ENCODE measurements around the gene PHYKPL. TPM values are rescaled to one million over a fixed set of nuclear protein-coding genes. Genes with fewer than 3 reads are reported as not detected.

PHYKPL gene
- total RNA-seq, 1 experiment from 2014 or later: 43.9 TPM

GRCh38 chr5:178272591-178272990, 40.0 kb upstream of the PHYKPL start:
- no peaks in the 10 kb centered on the region for H3K27me3 ChIP-seq (replicated peaks; ENCODE audit: insufficient read depth, low read depth, low read length, poor library complexity)
- H3K27ac ChIP-seq (ENCODE audit: low read depth, low read length, poor library complexity, severe bottlenecking): no peak overlapping the region
- no peaks in the 10 kb centered on the region for H3K36me3 ChIP-seq (ENCODE audit: insufficient read depth, low read length, poor library complexity, severe bottlenecking)
- intact Hi-C loops (cut with micrococcal nuclease; ENCODE audit: unreplicated experiment): no loop called here
- TF ChIP-seq CTCF (conservative IDR thresholded peaks at IDR 0.05; ENCODE audit: low read depth, low read length) (no peak), EZH2 (IDR thresholded peaks at IDR 0.05; ENCODE audit: borderline replicate concordance, low read depth, low read length, poor library complexity, severe bottlenecking) (no peak)
- H3K4me3 ChIP-seq (ENCODE audit: low read depth, low read length, poor library complexity, severe bottlenecking): no peak overlapping the region
- no TSS peak for BruUV-seq (replicated peaks)
- ChIA-PET CTCF (no interaction called here), POLR2A (ENCODE audit: low non-redundant PET) (no interaction called here)
- no peak for DNase-seq (ENCODE audit: low spot score)
- H3K9me3 ChIP-seq (ENCODE audit: low read depth, low read length, poor library complexity, severe bottlenecking): no peaks in the 10 kb centered on the region
- no peaks in the 10 kb centered on the region for H3K4me1 ChIP-seq (ENCODE audit: insufficient read depth, low read length, poor library complexity, severe bottlenecking)

GRCh38 chr5:178271726-178272479, 39.3 kb upstream of the PHYKPL start:
- POLR2A ChIA-PET (ENCODE audit: low non-redundant PET): no interaction called here
- TF ChIP-seq EZH2 (IDR thresholded peaks at IDR 0.05; ENCODE audit: borderline replicate concordance, low read depth, low read length, poor library complexity, severe bottlenecking) (no peak), CTCF (conservative IDR thresholded peaks at IDR 0.05; ENCODE audit: low read depth, low read length) (no peak)
- DNase-seq (ENCODE audit: low spot score): no peak
- CTCF ChIA-PET: no interaction called here
- H3K36me3 ChIP-seq (ENCODE audit: insufficient read depth, low read length, poor library complexity, severe bottlenecking): no peaks in the 10 kb centered on the region
- intact Hi-C loops (cut with micrococcal nuclease; ENCODE audit: unreplicated experiment): no loop called here
- H3K9me3 ChIP-seq (ENCODE audit: low read depth, low read length, poor library complexity, severe bottlenecking): no peaks in the 10 kb centered on the region
- no peak overlapping the region for H3K4me3 ChIP-seq (ENCODE audit: low read depth, low read length, poor library complexity, severe bottlenecking)
- H3K27ac ChIP-seq (ENCODE audit: low read depth, low read length, poor library complexity, severe bottlenecking): no peak overlapping the region
- H3K4me1 ChIP-seq (ENCODE audit: insufficient read depth, low read length, poor library complexity, severe bottlenecking): no peaks in the 10 kb centered on the region
- no TSS peak for BruUV-seq (replicated peaks)
- H3K27me3 ChIP-seq (replicated peaks; ENCODE audit: insufficient read depth, low read depth, low read length, poor library complexity): no peaks in the 10 kb centered on the region

GRCh38 chr5:178271231-178271630, 38.6 kb upstream of the PHYKPL start:
- intact Hi-C loops (cut with micrococcal nuclease; ENCODE audit: unreplicated experiment): no loop called here
- no TSS peak for BruUV-seq (replicated peaks)
- POLR2A ChIA-PET (ENCODE audit: low non-redundant PET): no interaction called here
- H3K27ac ChIP-seq (ENCODE audit: low read depth, low read length, poor library complexity, severe bottlenecking): no peak overlapping the region
- H3K36me3 ChIP-seq (ENCODE audit: insufficient read depth, low read length, poor library complexity, severe bottlenecking): no peaks in the 10 kb centered on the region
- DNase-seq (ENCODE audit: low spot score): no peak
- H3K9me3 ChIP-seq (ENCODE audit: low read depth, low read length, poor library complexity, severe bottlenecking): no peaks in the 10 kb centered on the region
- TF ChIP-seq EZH2 (IDR thresholded peaks at IDR 0.05; ENCODE audit: borderline replicate concordance, low read depth, low read length, poor library complexity, severe bottlenecking): no peak
- H3K27me3 ChIP-seq (replicated peaks; ENCODE audit: insufficient read depth, low read depth, low read length, poor library complexity): no peaks in the 10 kb centered on the region
- no peak overlapping the region for H3K4me3 ChIP-seq (ENCODE audit: low read depth, low read length, poor library complexity, severe bottlenecking)
- CTCF ChIA-PET: no interaction called here
- H3K4me1 ChIP-seq (ENCODE audit: insufficient read depth, low read length, poor library complexity, severe bottlenecking): no peaks in the 10 kb centered on the region

- H3K36me3 ChIP-seq (ENCODE audit: insufficient read depth, low read length, poor library complexity, severe bottlenecking): no peaks in the 10 kb centered on the region
- no peak for DNase-seq (ENCODE audit: low spot score)
- TF ChIP-seq EZH2 (IDR thresholded peaks at IDR 0.05; ENCODE audit: borderline replicate concordance, low read depth, low read length, poor library complexity, severe bottlenecking) (no peak), CTCF (conservative IDR thresholded peaks at IDR 0.05; ENCODE audit: low read depth, low read length) (no peak)
- no peaks in the 10 kb centered on the region for H3K27me3 ChIP-seq (replicated peaks; ENCODE audit: insufficient read depth, low read depth, low read length, poor library complexity)
- no peak overlapping the region for H3K27ac ChIP-seq (ENCODE audit: low read depth, low read length, poor library complexity, severe bottlenecking)
- BruUV-seq (replicated peaks): no TSS peak
- H3K9me3 ChIP-seq (ENCODE audit: low read depth, low read length, poor library complexity, severe bottlenecking): no peaks in the 10 kb centered on the region
- no peaks in the 10 kb centered on the region for H3K4me1 ChIP-seq (ENCODE audit: insufficient read depth, low read length, poor library complexity, severe bottlenecking)
- POLR2A ChIA-PET (ENCODE audit: low non-redundant PET): no interaction called here
- no peak overlapping the region for H3K4me3 ChIP-seq (ENCODE audit: low read depth, low read length, poor library complexity, severe bottlenecking)
- intact Hi-C loops (cut with micrococcal nuclease; ENCODE audit: unreplicated experiment): no loop called here
- CTCF ChIA-PET: no interaction called here
Measured at GRCh38 chr5:178269499-178269898, 36.9 kb upstream of the PHYKPL start.
